Adrenal gland (tissue), 12 donors: ENCODE measurements around the gene HOXA3. TPM values are rescaled to one million over a fixed set of nuclear protein-coding genes. Genes with fewer than 3 reads are reported as not detected.

Source experiments
- DNase-seq, 7 donors: peaks; one replicate each; pipeline ENCODE4 v3.0.0-alpha.2; 2019 to 2020
- H3K27ac ChIP-seq, 5 donors: fragments of 200-600 bp; sonication (generic) in 4 of 5; 1 replicate in 3 of 5; 2 replicates in 2 of 5; pipeline versions ENCODE4 v1.5.1 to v1.8.0; 2016 to 2020; ENCODE audit warnings: mild to moderate bottlenecking in 1 of 5
- H3K27me3 ChIP-seq: fragments of 200-600 bp; 2 replicates; pipeline ENCODE4 v1.8.0; 2021
- H3K36me3 ChIP-seq, 2 donors: fragments of 200-600 bp; replicated peaks in 1 of 2; 1 replicate in 1 of 2; 2 replicates in 1 of 2; pipeline versions ENCODE4 v1.5.1 to v1.8.0; 2018 to 2022
- H3K4me1 ChIP-seq, 2 donors: fragments of 200-600 bp; replicated peaks in 1 of 2; 1 replicate in 1 of 2; 2 replicates in 1 of 2; pipeline versions ENCODE4 v1.5.1 to v1.8.0; 2018 to 2021
- H3K4me3 ChIP-seq, 4 donors: fragments of 200-600 bp; sonication (generic) in 3 of 4; one replicate each; pipeline ENCODE4 v1.5.1; 2016 to 2018
- H3K9me3 ChIP-seq, 3 donors: fragments of 200-600 bp; sonication (generic) in 1 of 3; replicated peaks in 1 of 3; 1 replicate in 2 of 3; 2 replicates in 1 of 3; pipeline versions ENCODE4 v1.5.1 to v1.8.0; 2016 to 2021
- CTCF ChIP-seq, 6 experiments: fragments of 450-650 bp in 4 of 6; fragments of 200-600 bp in 2 of 6; sonication (generic) in 1 of 6; IDR thresholded peaks; 1 replicate in 5 of 6; 2 replicates in 1 of 6; pipeline versions ENCODE4 v1.5.1 to v1.8.0; 2016 to 2021; ENCODE audit warnings: antibody characterized with exemption in 6 of 6, mild to moderate bottlenecking in 2 of 6, moderate library complexity in 1 of 6
- POLR2A ChIP-seq, 2 donors: fragments of 450-650 bp; IDR thresholded peaks; one replicate each; pipeline ENCODE4 v1.6.1; 2017; ENCODE audit warnings: antibody characterized with exemption in 2 of 2, mild to moderate bottlenecking in 2 of 2, moderate library complexity in 1 of 2
- WGBS, 4 donors: extraction: QIAGEN DNeasy Blood & Tissue Kit in 2 of 4; methylation state at CpG; one replicate each; pipeline versions ENCODE4 v1.1.5 to v1.1.7; 2013 to 2017; 5-methylcytosine and 5-hydroxymethylcytosine counted together
- intact Hi-C, 2 donors: fragments of 100-400 bp; cut with DNase I; formaldehyde crosslinking; loops; one replicate each; pipeline versions ENCODE4 v1.14.1 to v1.15.0; 2022 to 2023
- polyA plus RNA-seq, 3 donors: library from polyadenylated mRNA; stranded (reverse); fragments of 200-250 nt in 2 of 3; fragments of 350-450 nt in 1 of 3; fragmentation: Illumina TruSeq in 1 of 3; extraction: RNeasy Lipid Tissue Mini Kit (QIAGEN cat#74804) in 1 of 3; gene quantifications; one replicate each; pipeline ENCODE4 v1.2.3, GENCODE V29; 2013 to 2014
- total RNA-seq, 9 donors: library from RNA; depleted of rRNA in 4 of 9; stranded (reverse); fragments of >200 nt in 4 of 9; fragments of 120-200 nt in 1 of 9; fragmentation: NEBNext Ultra II Directional in 1 of 9; extraction: Animal tissue kit (Norgen Biotek cat#: 25700) in 1 of 9; gene quantifications; one replicate each; pipeline versions ENCODE4 v1.1.0 to v1.2.4, GENCODE V29; 2013 to 2023
- donor health status: healthy with polysubstance abuse.
- donor health status: Bipolar disorder and iron deficiency.
- donor health status: DM: yes; HTN: yes; CAD: no.
- donor health status: DM: no; HTN: no; CAD: no.
- donor health status: DM: no; HTN: no; CAD: no.
- donor health status: DM: yes; HTN: yes; CAD: no.

Gene HOXA3
- total and polyA plus RNA-seq, 12 donors: 1.0 to 32.7 (median 3.8) TPM

DNA sequence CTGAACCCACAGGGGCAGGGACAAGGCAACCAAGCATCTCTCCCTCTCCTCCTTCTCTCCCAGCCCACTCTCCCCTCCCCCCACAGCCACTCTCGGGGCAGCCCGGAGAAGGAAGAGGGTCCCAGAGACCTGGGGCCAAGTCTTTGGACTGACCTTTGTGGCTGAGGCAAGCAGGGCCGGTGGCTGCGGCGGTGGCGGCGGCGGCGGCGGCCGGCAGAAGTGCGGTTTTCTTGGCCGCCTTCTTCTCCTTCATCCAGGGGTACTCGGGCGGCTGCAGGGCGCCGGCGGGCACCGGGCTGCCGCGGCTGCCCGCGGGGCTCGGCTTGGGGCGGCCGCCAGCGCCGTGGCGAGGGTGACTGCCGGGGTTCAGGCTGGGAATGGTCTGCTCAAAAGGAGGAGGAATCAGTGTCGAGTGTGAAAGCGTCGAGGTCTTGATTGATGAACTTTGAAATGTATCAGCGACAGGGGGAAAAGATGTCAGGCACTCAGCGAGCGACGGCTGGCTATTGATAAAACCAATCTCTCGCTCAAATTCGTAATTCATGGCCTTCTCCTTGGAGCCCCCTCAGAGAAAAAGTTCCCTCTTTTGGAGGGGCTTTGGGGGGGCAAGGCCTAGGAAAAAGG is 50.3 kb downstream of the HOXA3 start:
- Histone ChIP-seq H3K9me3 (no peaks in the 10 kb centered on the region), H3K4me1 (peaks cover 14 to 40% of the 10 kb centered on the region in 2 donors), H3K4me3 (peak overlapping the region in 2 of 4 donors; percentile 18 to 64), H3K27ac (peak overlapping the region in 3 of 5 donors; percentile 29 to 90 (median 87)), H3K27me3 (no peaks in the 10 kb centered on the region), H3K36me3 (no peaks in the 10 kb centered on the region)
- TF ChIP-seq POLR2A (IDR thresholded peaks at IDR 0.05) (no peak), CTCF (IDR thresholded peaks at IDR 0.05) (no peak)
- 3 to 9% (median 7%) methylated on average over 11 to 39 of the region's 39 CpGs for WGBS, 4 donors
- intact Hi-C loops: loop anchor here in 1 of 2 donors (10.0 kb wide), 1 partner anchor 237 kb away; the partner anchor contains the start of gene SKAP2
- DNase-seq: no peak

DNA sequence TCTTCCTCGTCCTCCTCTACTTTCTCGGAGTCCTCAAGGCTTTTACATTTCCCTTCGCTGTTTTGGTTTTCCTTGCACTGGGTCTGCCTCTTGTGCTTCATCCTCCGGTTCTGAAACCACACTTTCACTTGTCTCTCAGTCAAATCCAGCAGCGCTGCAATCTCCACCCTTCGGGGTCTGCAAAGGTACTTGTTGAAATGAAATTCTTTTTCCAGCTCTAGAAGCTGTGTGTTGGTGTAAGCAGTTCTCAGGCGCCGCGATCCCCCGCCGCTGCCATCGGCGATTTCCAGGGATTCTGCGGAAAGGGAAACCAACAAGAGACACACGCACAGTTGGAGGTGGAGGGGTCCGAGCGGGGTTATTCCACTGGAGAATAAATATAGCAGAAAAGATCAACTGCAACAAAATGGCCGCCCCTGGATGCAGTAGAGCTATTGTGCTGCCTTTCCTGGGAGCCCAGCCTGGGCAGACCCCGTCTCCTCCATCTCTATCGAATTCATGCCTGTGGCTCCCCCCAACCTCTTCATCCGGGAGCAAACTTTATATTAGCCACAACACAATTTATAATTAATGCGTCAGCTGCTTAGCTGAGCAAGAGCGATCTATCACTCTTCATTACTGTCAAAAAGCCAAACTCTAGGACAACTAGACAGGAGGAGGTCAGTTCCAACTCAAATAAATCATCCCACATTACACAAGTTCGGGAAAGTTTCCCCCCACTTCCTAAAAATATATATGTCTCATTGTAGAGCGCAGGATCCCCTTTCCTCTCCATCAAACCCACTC is 51.0 kb downstream of the HOXA3 start:
- Histone ChIP-seq H3K27me3 (no peaks in the 10 kb centered on the region), H3K36me3 (no peaks in the 10 kb centered on the region), H3K9me3 (no peaks in the 10 kb centered on the region), H3K27ac (peak overlapping the region in 4 of 5 donors; percentile 29 to 90 (median 62)), H3K4me1 (peaks cover 17 to 41% of the 10 kb centered on the region in 2 donors), H3K4me3 (peak overlapping the region in 2 of 4 donors; percentile 18 to 64)
- WGBS, 4 donors: 30 to 57% (median 38%) methylated on average over 25 of the region's 25 CpGs
- no peak for TF ChIP-seq CTCF (IDR thresholded peaks at IDR 0.05)
- no peak for TF ChIP-seq POLR2A (IDR thresholded peaks at IDR 0.05)
- intact Hi-C loops: loop anchor here in 1 of 2 donors (10.0 kb wide), 1 partner anchor 237 kb away; the partner anchor contains the start of gene SKAP2
- peak in 1 of 7 donors; percentile 56 for DNase-seq

- no peaks in the 10 kb centered on the region for H3K9me3 ChIP-seq
- intact Hi-C loops: loop anchor here in 1 of 2 donors (10.0 kb wide), 1 partner anchor 236 kb away; the partner anchor contains the start of gene SKAP2
- TF ChIP-seq POLR2A (IDR thresholded peaks at IDR 0.05) (no peak), CTCF (IDR thresholded peaks at IDR 0.05) (no peak)
- peak overlapping the region in 4 of 5 donors; percentile 10 to 90 (median 62) for H3K27ac ChIP-seq
- H3K4me3 ChIP-seq: peak overlapping the region in 2 of 4 donors; percentile 18 to 64
- DNase-seq: no peak
- H3K36me3 ChIP-seq: no peaks in the 10 kb centered on the region
- H3K4me1 ChIP-seq: peaks cover 17 to 41% of the 10 kb centered on the region in 2 donors
- H3K27me3 ChIP-seq: no peaks in the 10 kb centered on the region
- WGBS, 4 donors: 66 to 82% (median 70%) methylated on average over 8 of the region's 8 CpGs
These were observed 51.7 kb downstream of the HOXA3 start for GRCh38 chr7:27100694-27101170.
